GM12874 (cell line): ENCODE measurements around the gene CD72.

ENCODE experiments used
- CTCF ChIP-seq: IDR thresholded peaks from 2 replicates; pipeline ENCODE4 v1.5.1; 2011; ENCODE audit warnings: low read depth, mild to moderate bottlenecking, control low read depth, low read length, moderate library complexity; ENCODE audit not compliant: insufficient read depth

Gene CD72

GRCh38 chr9:35628389-35628991 is 10.3 kb upstream of the CD72 start:
- TF ChIP-seq CTCF = no peak

GRCh38 chr9:35627575-35627974 is 9.4 kb upstream of the CD72 start:
- TF ChIP-seq CTCF = no peak

GRCh38 chr9:35619800-35620158 is 1.6 kb upstream of the CD72 start:
- no peak for TF ChIP-seq CTCF

- TF ChIP-seq CTCF = no peak
These were observed 914 bp upstream of the CD72 start for GRCh38 chr9:35618854-35619799.

- no peak for TF ChIP-seq CTCF
These were observed 665 bp downstream of the CD72 start for GRCh38 chr9:35617548-35617947.

GRCh38 chr9:35616681-35617459 is 1.3 kb downstream of the CD72 start:
- TF ChIP-seq CTCF = peak; percentile 35; the same call in 1 of the 2 replicates
